Neuronal stem cell (in vitro differentiated cells): ENCODE measurements around the gene MAN1B1.
A peak's percentile ranks its signal among the peaks of the same experiment; 100 is the strongest.

Experiments used
- DNase-seq: peaks from one replicate; pipeline ENCODE4 v3.0.0-alpha.2; 2013; ENCODE audit warnings: low spot score
- H2AFZ ChIP-seq: one replicate; pipeline ENCODE4 v1.6.1; 2013; ENCODE audit warnings: mild to moderate bottlenecking, low read length, inconsistent platforms
- H2AK5ac ChIP-seq: 2 replicates; pipeline ENCODE4 v1.6.1; 2013; ENCODE audit warnings: low read depth, mild to moderate bottlenecking, inconsistent platforms, low read length, moderate library complexity, mixed read lengths
- H2BK120ac ChIP-seq: 2 replicates; pipeline ENCODE4 v1.6.1; 2013; ENCODE audit warnings: low read depth, mild to moderate bottlenecking, inconsistent platforms, low read length, moderate library complexity, mixed read lengths
- H2BK12ac ChIP-seq: one replicate; pipeline ENCODE4 v1.6.1; 2013; ENCODE audit warnings: low read length, inconsistent platforms
- H2BK15ac ChIP-seq: 2 replicates; pipeline ENCODE4 v1.6.1; 2013; ENCODE audit warnings: mild to moderate bottlenecking, low read length, inconsistent platforms, mixed read lengths
- H2BK5ac ChIP-seq: one replicate; pipeline ENCODE4 v1.6.1; 2013; ENCODE audit warnings: inconsistent platforms, mild to moderate bottlenecking, low read length, moderate library complexity
- H3K14ac ChIP-seq: one replicate; pipeline ENCODE4 v1.6.1; 2013; ENCODE audit warnings: low read length, inconsistent platforms
- H3K18ac ChIP-seq: 2 replicates; pipeline ENCODE4 v1.6.1; 2013; ENCODE audit warnings: low read length, inconsistent platforms
- H3K23ac ChIP-seq: 2 replicates; pipeline ENCODE4 v1.6.1; 2013; ENCODE audit warnings: low read depth, mild to moderate bottlenecking, mixed read lengths, low read length, inconsistent platforms; ENCODE audit not compliant: poor library complexity
- H3K27ac ChIP-seq: replicated peaks from 3 replicates; pipeline ENCODE4 v1.5.1; 2013; ENCODE audit warnings: low read length, inconsistent platforms
- H3K27me3 ChIP-seq, 3 experiments: 2 replicates each; pipeline ENCODE4 v1.6.1; 2013; ENCODE audit warnings: low read length in 3 of 3, mild to moderate bottlenecking in 2 of 3, inconsistent platforms in 1 of 3, low read depth in 1 of 3, mixed read lengths in 1 of 3, moderate library complexity in 1 of 3; ENCODE audit not compliant: control insufficient read depth in 3 of 3, insufficient read depth in 3 of 3
- H3K36me3 ChIP-seq, 2 donors: replicated peaks in 1 of 2; 2 replicates each; pipeline ENCODE4 v1.6.1; 2013; ENCODE audit warnings: low read length in 2 of 2; ENCODE audit not compliant: control insufficient read depth in 2 of 2, insufficient read depth in 2 of 2
- H3K4ac ChIP-seq: 2 replicates; pipeline ENCODE4 v1.6.1; 2013; ENCODE audit warnings: inconsistent platforms, mild to moderate bottlenecking, low read length, moderate library complexity
- H3K4me1 ChIP-seq, 2 donors: 1 replicate in 1 of 2; 2 replicates in 1 of 2; pipeline ENCODE4 v1.6.1; 2013; ENCODE audit warnings: low read length in 2 of 2, low read depth in 1 of 2; ENCODE audit not compliant: control insufficient read depth in 2 of 2, insufficient read depth in 1 of 2
- H3K4me2 ChIP-seq: one replicate; pipeline ENCODE4 v1.6.1; 2013; ENCODE audit warnings: mild to moderate bottlenecking, low read length, inconsistent platforms; ENCODE audit not compliant: insufficient read depth, poor library complexity, severe bottlenecking
- H3K4me3 ChIP-seq, 2 donors: 2 replicates each; pipeline ENCODE4 v1.5.1; 2013; ENCODE audit warnings: low read length in 2 of 2, mild to moderate bottlenecking in 2 of 2, inconsistent platforms in 1 of 2, moderate library complexity in 1 of 2
- H3K79me1 ChIP-seq: one replicate; pipeline ENCODE4 v1.6.1; 2013; ENCODE audit warnings: low read depth, mild to moderate bottlenecking, inconsistent platforms, low read length, moderate library complexity
- H3K9ac ChIP-seq: one replicate; pipeline ENCODE4 v1.6.1; 2013; ENCODE audit warnings: mild to moderate bottlenecking, low read depth, low read length, inconsistent platforms; ENCODE audit not compliant: poor library complexity
- H3K9me3 ChIP-seq, 2 donors: replicated peaks in 1 of 2; 2 replicates each; pipeline versions ENCODE3 to v1.6.1; 2013; ENCODE audit warnings: low read length in 2 of 2, mild to moderate bottlenecking in 2 of 2, inconsistent platforms in 1 of 2, low read depth in 1 of 2, mixed read lengths in 1 of 2, moderate library complexity in 1 of 2; ENCODE audit not compliant: control insufficient read depth in 2 of 2, insufficient read depth in 1 of 2
- H4K8ac ChIP-seq: one replicate; pipeline ENCODE4 v1.6.1; 2013; ENCODE audit warnings: low read depth, mild to moderate bottlenecking, inconsistent platforms, low read length, moderate library complexity
- H4K91ac ChIP-seq: one replicate; pipeline ENCODE4 v1.6.1; 2013; ENCODE audit warnings: low read length, low read depth, mild to moderate bottlenecking, inconsistent platforms; ENCODE audit not compliant: poor library complexity
- WGBS, 2 donors: extraction: QIAGEN DNeasy Blood & Tissue Kit; methylation state at CpG; one replicate each; pipeline ENCODE4 v1.1.7; 2013; ENCODE audit warnings: missing lambda C conversion rate in 2 of 2, mixed read lengths in 1 of 2; ENCODE audit not compliant: insufficient read length in 2 of 2, insufficient replicate concordance in 1 of 2; ENCODE audit errors: extremely low coverage in 2 of 2; 5-methylcytosine and 5-hydroxymethylcytosine counted together

MAN1B1 gene

GRCh38 chr9:137079401-137079787 is 7.4 kb upstream of the MAN1B1 start:
- Histone ChIP-seq H2BK15ac (peak overlapping the region; percentile 28), H2BK12ac (no peak overlapping the region), H3K4me2 (no peak overlapping the region), H3K79me1 (peaks cover 4% of the 10 kb centered on the region), H3K4ac (no peak overlapping the region), H4K91ac (no peak overlapping the region), H2AFZ (no peak overlapping the region), H2BK5ac (no peak overlapping the region), H3K36me3 (no peaks in the 10 kb centered on the region), H3K9ac (no peak overlapping the region), H3K14ac (peak overlapping the region; percentile 39), H3K27ac (no peak overlapping the region), H3K27me3 (peaks cover 29 to 92% (median 68%) of the 10 kb centered on the region in 3 experiments), H4K8ac (no peak overlapping the region), H2AK5ac (peak overlapping the region; percentile 82), H3K9me3 (peaks cover 0 to 10% of the 10 kb centered on the region in 2 donors), H2BK120ac (no peak overlapping the region), H3K4me1 (peaks cover 8 to 11% of the 10 kb centered on the region in 2 donors), H3K23ac (peak overlapping the region; percentile 75), H3K18ac (peak overlapping the region; percentile 35), H3K4me3 (no peak overlapping the region)
- no peak for DNase-seq
- WGBS, 2 donors: no CpG with 5 or more reads among the region's 13 CpGs

DNA sequence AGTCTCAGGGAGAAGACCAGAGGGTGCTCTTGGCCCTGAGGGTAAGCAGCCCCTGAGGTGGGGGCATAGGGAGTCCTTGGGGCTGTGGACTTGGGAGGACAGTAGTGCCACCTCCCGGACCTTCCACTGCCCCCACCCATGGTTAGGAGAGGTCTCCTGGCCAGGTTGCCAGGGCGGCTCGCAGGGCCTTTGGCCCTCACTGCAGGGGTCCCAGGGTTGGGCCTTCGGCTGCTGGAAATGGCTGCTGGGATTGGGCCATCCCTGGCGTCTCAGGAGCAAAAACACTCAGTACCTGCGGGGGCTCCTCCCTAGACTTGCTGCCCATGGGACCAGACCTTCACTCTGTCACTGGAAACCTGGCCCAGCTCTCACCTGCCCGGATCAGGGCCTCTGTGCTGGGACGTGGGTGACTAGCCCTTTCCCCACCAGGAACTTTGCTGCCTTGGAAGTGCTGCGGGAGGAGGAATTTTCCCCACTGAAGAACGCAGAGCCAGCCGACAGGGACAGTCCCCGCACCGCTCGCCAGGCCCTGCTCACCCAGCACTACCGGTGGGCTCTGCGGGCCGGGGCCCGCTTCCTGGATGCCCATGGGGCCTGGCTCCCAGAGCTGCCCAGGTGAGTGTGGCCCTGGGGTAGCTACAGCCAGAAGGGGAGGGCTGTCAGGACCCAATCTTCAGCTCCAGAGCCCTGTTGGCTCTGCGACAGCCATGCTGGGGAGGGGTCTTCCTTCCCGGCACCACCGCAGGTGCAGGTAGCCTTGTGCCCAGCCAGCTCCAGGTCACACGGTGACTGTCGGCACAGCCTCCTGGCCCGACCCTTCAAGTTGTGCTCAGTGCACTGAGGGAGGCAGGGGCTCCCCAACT is 6.3 kb upstream of the MAN1B1 start:
- H3K14ac ChIP-seq: peak overlapping the region; percentile 17

GRCh38 chr9:137082222-137082924 is 4.4 kb upstream of the MAN1B1 start:
- Histone ChIP-seq H3K27ac (no peak overlapping the region), H2BK5ac (no peak overlapping the region), H4K8ac (no peak overlapping the region), H3K9ac (peak overlapping the region; percentile 77), H3K4me3 (peak overlapping the region in 1 of 2 donors; percentile 48), H3K9me3 (peaks cover 0 to 10% of the 10 kb centered on the region in 2 donors), H3K36me3 (no peaks in the 10 kb centered on the region), H4K91ac (no peak overlapping the region), H3K4me1 (peaks cover 14 to 17% of the 10 kb centered on the region in 2 donors), H3K4me2 (no peak overlapping the region), H3K18ac (peak overlapping the region; percentile 57), H3K27me3 (peaks cover 26 to 76% (median 58%) of the 10 kb centered on the region in 3 experiments), H2AFZ (no peak overlapping the region), H3K23ac (no peak overlapping the region), H3K14ac (no peak overlapping the region), H3K79me1 (peaks cover 7% of the 10 kb centered on the region), H2AK5ac (peak overlapping the region; percentile 44), H2BK15ac (peak overlapping the region; percentile 93), H3K4ac (no peak overlapping the region), H2BK120ac (no peak overlapping the region), H2BK12ac (no peak overlapping the region)
- no CpG with 5 or more reads among the region's 16 CpGs for WGBS, 2 donors
- DNase-seq: no peak

More for the DNA sequence above, 6.3 kb upstream of the MAN1B1 start:
- Histone ChIP-seq H3K27ac (no peak overlapping the region), H3K9me3 (peaks cover 0 to 10% of the 10 kb centered on the region in 2 donors), H4K8ac (no peak overlapping the region), H3K23ac (peak overlapping the region; percentile 58), H3K27me3 (peaks cover 29 to 86% (median 64%) of the 10 kb centered on the region in 3 experiments), H3K79me1 (peaks cover 4% of the 10 kb centered on the region), H3K4ac (no peak overlapping the region), H2BK5ac (no peak overlapping the region), H2AFZ (no peak overlapping the region), H3K4me2 (no peak overlapping the region), H3K9ac (peak overlapping the region; percentile 12), H2BK120ac (no peak overlapping the region), H2BK15ac (peak overlapping the region; percentile 43), H2AK5ac (peak overlapping the region; percentile 79), H3K4me3 (no peak overlapping the region), H3K18ac (no peak overlapping the region), H3K36me3 (no peaks in the 10 kb centered on the region), H3K4me1 (peaks cover 8 to 11% of the 10 kb centered on the region in 2 donors), H4K91ac (no peak overlapping the region), H2BK12ac (no peak overlapping the region)
- no peak for DNase-seq
- WGBS, 2 donors: no CpG with 5 or more reads among the region's 24 CpGs

DNA sequence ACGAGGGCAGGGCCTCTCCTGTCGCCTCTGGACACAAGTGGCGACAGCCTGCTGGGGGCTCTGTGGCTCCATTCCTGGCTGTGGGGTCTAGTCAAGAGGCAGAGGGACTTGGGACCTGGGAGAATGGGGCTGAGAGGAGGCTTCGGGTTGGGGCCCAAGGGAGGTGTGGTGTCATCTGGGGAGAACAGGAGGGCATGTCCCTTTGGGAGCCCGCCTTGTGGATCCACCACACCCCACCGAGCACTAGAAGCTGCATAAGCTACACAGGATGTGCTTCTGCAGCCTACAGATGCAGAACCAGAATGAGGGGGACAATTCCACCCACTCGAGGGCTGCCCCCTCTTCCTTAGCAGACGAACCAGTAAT is 3.9 kb upstream of the MAN1B1 start:
- Histone ChIP-seq H4K91ac (no peak overlapping the region), H3K14ac (no peak overlapping the region), H2BK12ac (no peak overlapping the region), H3K18ac (no peak overlapping the region), H2BK120ac (no peak overlapping the region), H3K9ac (no peak overlapping the region), H3K4me3 (no peak overlapping the region), H2BK15ac (peak overlapping the region; percentile 20), H2BK5ac (no peak overlapping the region), H3K4me1 (peaks cover 17 to 22% of the 10 kb centered on the region in 2 donors), H3K4me2 (no peak overlapping the region), H2AFZ (no peak overlapping the region), H3K4ac (no peak overlapping the region), H3K79me1 (peaks cover 7% of the 10 kb centered on the region), H3K36me3 (no peaks in the 10 kb centered on the region), H4K8ac (no peak overlapping the region), H2AK5ac (peak overlapping the region; percentile 44), H3K27me3 (peaks cover 21 to 70% (median 52%) of the 10 kb centered on the region in 3 experiments), H3K27ac (no peak overlapping the region), H3K23ac (no peak overlapping the region), H3K9me3 (peaks cover 0 to 10% of the 10 kb centered on the region in 2 donors)
- no CpG with 5 or more reads among the region's 8 CpGs for WGBS, 2 donors
- no peak for DNase-seq
